ENCODE data around the gene TRAPPC14.

Gene TRAPPC14

GRCh38 chr7:100119072-100119969 is 39.2 kb downstream of the TRAPPC14 start, which contains the start of the genes CNPY4 and TAF6 (continued):
- TF ChIP-seq ZNF600 (tag by site-specific recombination; IDR thresholded peaks at IDR 0.05) (no peak; the same call in 1 of the 2 replicates), ZNF138 (tag by site-specific recombination; IDR thresholded peaks at IDR 0.05; ENCODE audit: borderline replicate concordance) (no peak), ZNF776 (tag by site-specific recombination; IDR thresholded peaks at IDR 0.05; ENCODE audit: borderline replicate concordance) (no peak), ZNF433 (tag by site-specific recombination; IDR thresholded peaks at IDR 0.05; ENCODE audit: low read depth) (no peak), ZBTB44 (tag by site-specific recombination; IDR thresholded peaks at IDR 0.05) (no peak), ZNF514 (tag by site-specific recombination; IDR thresholded peaks at IDR 0.05) (no peak), SP7 (tag by site-specific recombination; IDR thresholded peaks at IDR 0.05) (peak; percentile 79), ZNF398 (tag by site-specific recombination; IDR thresholded peaks at IDR 0.05) (no peak), ZNF837 (tag by site-specific recombination; IDR thresholded peaks at IDR 0.05) (no peak), ZNF239 (tag by site-specific recombination; IDR thresholded peaks at IDR 0.05) (no peak), ZFP37 (tag by site-specific recombination; IDR thresholded peaks at IDR 0.05) (peak; percentile 78; the same call in 1 of the 2 replicates), ZNF121 (tag by site-specific recombination; IDR thresholded peaks at IDR 0.05) (peak; percentile 24; the same call in 1 of the 2 replicates), ZNF18 (tag by site-specific recombination; IDR thresholded peaks at IDR 0.05) (0 out of 2 replicates have a peak, but pooled peaks have one; percentile 16), GLIS2 (tag by site-specific recombination; IDR thresholded peaks at IDR 0.05) (peak; percentile 68), KLF1 (tag by site-specific recombination; IDR thresholded peaks at IDR 0.05) (peak; percentile 47), ZNF24 (tag by site-specific recombination; IDR thresholded peaks at IDR 0.05) (no peak), ZBTB21 (tag by site-specific recombination; IDR thresholded peaks at IDR 0.05) (peak; percentile 33; the same call in 1 of the 2 replicates), ZNF155 (tag by site-specific recombination; IDR thresholded peaks at IDR 0.05) (no peak), ZNF704 (tag by site-specific recombination; IDR thresholded peaks at IDR 0.05) (no peak), ZBTB6 (tag by site-specific recombination; IDR thresholded peaks at IDR 0.05) (peak; percentile 35; the same call in 1 of the 2 replicates), SCRT1 (tag by site-specific recombination; IDR thresholded peaks at IDR 0.05; ENCODE audit: borderline replicate concordance) (no peak), ZFP3 (tag by site-specific recombination; IDR thresholded peaks at IDR 0.05; ENCODE audit: low read depth) (no peak), ZNF23 (tag by site-specific recombination; IDR thresholded peaks at IDR 0.05; ENCODE audit: borderline replicate concordance) (no peak), ZNF843 (tag by site-specific recombination; IDR thresholded peaks at IDR 0.05) (no peak), ZNF549 (tag by site-specific recombination; IDR thresholded peaks at IDR 0.05) (no peak), ZNF10 (tag by site-specific recombination; IDR thresholded peaks at IDR 0.05) (no peak), ZNF366 (tag by site-specific recombination; conservative IDR thresholded peaks at IDR 0.05) (no peak), AEBP2 (tag by site-specific recombination; IDR thresholded peaks at IDR 0.05; ENCODE audit: borderline replicate concordance) (no peak)

Measured in HEK293 (cell line).